Prostate gland (tissue), 2 donors: ENCODE results near the gene SELENBP1. TPM values are rescaled to one million over a fixed set of nuclear protein-coding genes. Genes with fewer than 3 reads are reported as not detected.
A peak's percentile ranks its signal among the peaks of the same experiment; 100 is the strongest.

ENCODE experiments used
- DNase-seq: peaks from one replicate; pipeline ENCODE4 v3.0.0-alpha.2; 2019; ENCODE audit warnings: low spot score
- H3K27ac ChIP-seq, 2 donors: fragments of 200-600 bp; sonication (generic); 2 replicates each; pipeline ENCODE4 v1.5.1; 2017 to 2019
- H3K27me3 ChIP-seq: fragments of 200-600 bp; sonication (generic); replicated peaks from 2 replicates; pipeline ENCODE4 v1.5.1; 2019; ENCODE audit not compliant: insufficient read depth
- H3K36me3 ChIP-seq, 2 donors: fragments of 200-600 bp; sonication (generic); 1 replicate in 1 of 2; 2 replicates in 1 of 2; pipeline versions ENCODE4 v1.5.1 to v1.8.1; 2017 to 2019
- H3K4me1 ChIP-seq: fragments of 200-600 bp; sonication (generic); replicated peaks from 2 replicates; pipeline ENCODE4 v1.5.1; 2019
- H3K4me3 ChIP-seq, 2 donors: fragments of 200-600 bp; sonication (generic); 2 replicates each; pipeline ENCODE4 v1.5.1; 2017 to 2019
- H3K9me3 ChIP-seq: fragments of 200-600 bp; sonication (generic); 2 replicates; pipeline ENCODE4 v1.5.1; 2017
- CTCF ChIP-seq, 4 experiments: fragments of 200-600 bp in 2 of 4; fragments of 450-650 bp in 2 of 4; sonication (generic) in 2 of 4; IDR thresholded peaks; 1 replicate in 3 of 4; 2 replicates in 1 of 4; pipeline ENCODE4 v1.5.1; 2016 to 2019; ENCODE audit warnings: antibody characterized with exemption in 4 of 4, mild to moderate bottlenecking in 2 of 4, moderate library complexity in 2 of 4
- POLR2A ChIP-seq: fragments of 450-650 bp; IDR thresholded peaks from one replicate; pipeline ENCODE4 v1.6.1; 2016; ENCODE audit warnings: antibody characterized with exemption, mild to moderate bottlenecking
- POLR2AphosphoS5 ChIP-seq: sonication (generic); formaldehyde crosslinking; IDR thresholded peaks from one replicate; pipeline ENCODE4 v1.6.1; 2017; ENCODE audit warnings: antibody characterized with exemption
- WGBS: methylation state at CpG from one replicate; pipeline ENCODE4 v1.1.5; 2018; 5-methylcytosine and 5-hydroxymethylcytosine counted together
- intact Hi-C: fragments of 100-400 bp; cut with DNase I; formaldehyde crosslinking; loops from one replicate; pipeline ENCODE4 v1.14.2; 2022
- total RNA-seq, 2 donors: library from RNA; depleted of rRNA; stranded (reverse); fragments of >200 nt; gene quantifications; one replicate each; pipeline ENCODE4 v1.1.0, GENCODE V29; 2016

SELENBP1 gene
- total RNA-seq = 100 to 1,000 TPM; 104 to 108 TPM

- TF ChIP-seq CTCF (IDR thresholded peaks at IDR 0.05) = no peak
- TF ChIP-seq POLR2A = peak; percentile 75
- TF ChIP-seq POLR2AphosphoS5 = peak; percentile 83
- H3K9me3 ChIP-seq = no peaks in the 10 kb centered on the region
- WGBS = 14% methylated on average over 11 of the region's 11 CpGs
- intact Hi-C loops = no loop called here
- H3K27ac ChIP-seq = peak within 1 kb of the TSS; percentile 63 to 75
- H3K4me3 ChIP-seq = peak within 1 kb of the TSS; percentile 24 to 36
- DNase-seq = peak; percentile 89
- H3K36me3 ChIP-seq = no peaks in the 10 kb centered on the region
- H3K4me1 ChIP-seq = peaks cover 11% of the 10 kb centered on the region
- no peaks in the 10 kb centered on the region for H3K27me3 ChIP-seq
These were observed at the start of gene SELENBP1 for GRCh38 chr1:151372058-151372934. Gene SELENBP1 (minus strand): TSS chr1:151372705. CDS start chr1:151372641, 64 bp downstream.

GRCh38 chr1:151419819-151420218 lies 47.3 kb upstream of the SELENBP1 start:
- intact Hi-C loops = no loop called here
- Histone ChIP-seq H3K27ac (no peak overlapping the region), H3K9me3 (no peaks in the 10 kb centered on the region), H3K4me3 (no peak overlapping the region), H3K4me1 (no peaks in the 10 kb centered on the region), H3K36me3 (peaks cover 5 to 8% of the 10 kb centered on the region in 2 donors), H3K27me3 (no peaks in the 10 kb centered on the region)
- WGBS = 78% methylated on average over 5 of the region's 5 CpGs
- no peak for DNase-seq
- TF ChIP-seq POLR2AphosphoS5 (no peak), CTCF (IDR thresholded peaks at IDR 0.05) (no peak), POLR2A (no peak)

GRCh38 chr1:151418081-151418480 lies 45.6 kb upstream of the SELENBP1 start:
- no peak overlapping the region for H3K4me3 ChIP-seq
- no peaks in the 10 kb centered on the region for H3K27me3 ChIP-seq
- intact Hi-C loops = no loop called here
- peaks cover 5 to 8% of the 10 kb centered on the region in 2 donors for H3K36me3 ChIP-seq
- no peak for TF ChIP-seq POLR2A
- TF ChIP-seq CTCF (IDR thresholded peaks at IDR 0.05) = no peak
- no peak for TF ChIP-seq POLR2AphosphoS5
- no peaks in the 10 kb centered on the region for H3K9me3 ChIP-seq
- DNase-seq = no peak
- no peaks in the 10 kb centered on the region for H3K4me1 ChIP-seq
- H3K27ac ChIP-seq = no peak overlapping the region
- 95% methylated on average over 3 of the region's 3 CpGs for WGBS

- WGBS = 93% methylated on average over 4 of the region's 4 CpGs
These were observed 43.7 kb upstream of the SELENBP1 start for GRCh38 chr1:151416231-151416630.

More at GRCh38 chr1:151416231-151416630, 43.7 kb upstream of the SELENBP1 start:
- H3K27me3 ChIP-seq = no peaks in the 10 kb centered on the region
- H3K4me3 ChIP-seq = no peak overlapping the region
- no peak overlapping the region for H3K27ac ChIP-seq
- intact Hi-C loops = no loop called here
- DNase-seq = no peak
- peaks cover 0 to 4% of the 10 kb centered on the region in 2 donors for H3K36me3 ChIP-seq
- TF ChIP-seq POLR2A (no peak), CTCF (IDR thresholded peaks at IDR 0.05) (no peak), POLR2AphosphoS5 (no peak)
- no peaks in the 10 kb centered on the region for H3K9me3 ChIP-seq
- no peaks in the 10 kb centered on the region for H3K4me1 ChIP-seq
